Measurements from ENCODE around the gene TRIM39. TPM values are rescaled to one million over a fixed set of nuclear protein-coding genes. Genes with fewer than 3 reads are reported as not detected.

The TRIM39 gene
- total and polyA plus RNA-seq, 2 donors (not counting 1 experiment from before 2014, with no cell fraction given) = 18.1 to 31.4 TPM

GRCh38 chr6:30317913-30318589, 8.7 kb upstream of the TRIM39 start:
- no peaks in the 10 kb centered on the region for H3K9me3 ChIP-seq (ENCODE audit: control extremely low read depth in 1 of 3, control insufficient read depth in 2 of 3, insufficient read depth in 1 of 3, low read length in 2 of 3)
- no peak overlapping the region for H3K9ac ChIP-seq (ENCODE audit: low read length)
- H3K27me3 ChIP-seq (replicated peaks in 1 of 4; ENCODE audit: control extremely low read depth in 1 of 4, control insufficient read depth in 3 of 4, insufficient read depth in 4 of 4, low read length in 3 of 4) = no peaks in the 10 kb centered on the region
- H2AFZ ChIP-seq (ENCODE audit: insufficient read depth, low read depth, low read length, poor library complexity, severe bottlenecking) = no peak overlapping the region
- H3K36me3 ChIP-seq (replicated peaks in 1 of 2; ENCODE audit: control extremely low read depth in 1 of 2, control insufficient read depth in 1 of 2, extremely low read depth in 1 of 2, insufficient read depth in 2 of 2, low read length in 1 of 2) = peaks cover 0 to 23% of the 10 kb centered on the region in 2 experiments
- Mint-ChIP-seq H3K27me3 (no peaks in the 10 kb centered on the region), H3K27ac (no peak overlapping the region), H3K4me3 (no peak overlapping the region), H3K4me1 (peaks cover 46% of the 10 kb centered on the region), H3K9me3 (ENCODE audit: insufficient read depth) (no peaks in the 10 kb centered on the region)
- H3K27ac ChIP-seq (ENCODE audit: low read length in 2 of 2) = no peak overlapping the region
- peaks cover 100% of the 10 kb centered on the region for H3K79me2 ChIP-seq (ENCODE audit: control insufficient read depth, insufficient read depth, low read length)
- H4K20me1 ChIP-seq (ENCODE audit: control insufficient read depth, insufficient read depth, low read length, poor library complexity, severe bottlenecking) = peaks cover 88% of the 10 kb centered on the region
- POLR2A ChIA-PET = interaction anchor here (0.6 kb wide), 1 partner anchor 50 kb away, joined by 3 read pairs; no protein-coding TSS in a partner anchor
- no peak for ATAC-seq (ENCODE audit: low read depth)
- peaks cover 10 to 16% of the 10 kb centered on the region in 2 donors for H3K4me1 ChIP-seq (ENCODE audit: control insufficient read depth in 2 of 2, insufficient read depth in 2 of 2, low read length in 2 of 2)
- no peak overlapping the region for H3K4me3 ChIP-seq (ENCODE audit: control extremely low read depth in 1 of 5, extremely low read depth in 1 of 5, insufficient read depth in 1 of 5, low read depth in 2 of 5, low read length in 4 of 5)
- H3K4me2 ChIP-seq (replicated peaks; ENCODE audit: low read depth, low read length, poor library complexity, severe bottlenecking) = no peak overlapping the region
- TF ChIP-seq CTCF (IDR thresholded peaks at IDR 0.05) (no peak), EZH2 (IDR thresholded peaks at IDR 0.05; ENCODE audit: borderline replicate concordance, insufficient read depth, low read depth, low read length, poor library complexity, severe bottlenecking) (no peak)
- 78% methylated on average over 2 of the region's 6 CpGs for WGBS (ENCODE audit: insufficient coverage)
- DNase-seq = no peak
- intact Hi-C loops (cut with micrococcal nuclease) = no loop called here
- CTCF ChIA-PET = interaction anchor here (1.6 kb wide), 1 partner anchor 8 kb away, joined by 4 read pairs; no protein-coding TSS in a partner anchor

GRCh38 chr6:30319146-30319835, 7.4 kb upstream of the TRIM39 start:
- Mint-ChIP-seq H3K4me3 (no peak overlapping the region), H3K27me3 (no peaks in the 10 kb centered on the region), H3K4me1 (peaks cover 52% of the 10 kb centered on the region), H3K9me3 (ENCODE audit: insufficient read depth) (no peaks in the 10 kb centered on the region), H3K27ac (no peak overlapping the region)
- Histone ChIP-seq H3K27me3 (replicated peaks in 1 of 4; ENCODE audit: control extremely low read depth in 1 of 4, control insufficient read depth in 3 of 4, insufficient read depth in 4 of 4, low read length in 3 of 4) (no peaks in the 10 kb centered on the region), H3K9ac (ENCODE audit: low read length) (no peak overlapping the region), H2AFZ (ENCODE audit: insufficient read depth, low read depth, low read length, poor library complexity, severe bottlenecking) (no peak overlapping the region), H4K20me1 (ENCODE audit: control insufficient read depth, insufficient read depth, low read length, poor library complexity, severe bottlenecking) (peaks cover 81% of the 10 kb centered on the region), H3K79me2 (ENCODE audit: control insufficient read depth, insufficient read depth, low read length) (peaks cover 100% of the 10 kb centered on the region), H3K4me3 (ENCODE audit: control extremely low read depth in 1 of 5, extremely low read depth in 1 of 5, insufficient read depth in 1 of 5, low read depth in 2 of 5, low read length in 4 of 5) (no peak overlapping the region), H3K4me1 (ENCODE audit: control insufficient read depth in 2 of 2, insufficient read depth in 2 of 2, low read length in 2 of 2) (peaks cover 12 to 16% of the 10 kb centered on the region in 2 donors), H3K9me3 (ENCODE audit: control extremely low read depth in 1 of 3, control insufficient read depth in 2 of 3, insufficient read depth in 1 of 3, low read length in 2 of 3) (no peaks in the 10 kb centered on the region), H3K4me2 (replicated peaks; ENCODE audit: low read depth, low read length, poor library complexity, severe bottlenecking) (no peak overlapping the region), H3K36me3 (replicated peaks in 1 of 2; ENCODE audit: control extremely low read depth in 1 of 2, control insufficient read depth in 1 of 2, extremely low read depth in 1 of 2, insufficient read depth in 2 of 2, low read length in 1 of 2) (peaks cover 0 to 17% of the 10 kb centered on the region in 2 experiments), H3K27ac (ENCODE audit: low read length in 2 of 2) (no peak overlapping the region)
- no peak for TF ChIP-seq EZH2 (IDR thresholded peaks at IDR 0.05; ENCODE audit: borderline replicate concordance, insufficient read depth, low read depth, low read length, poor library complexity, severe bottlenecking)
- TF ChIP-seq CTCF (IDR thresholded peaks at IDR 0.05) = no peak
- DNase-seq (no peak), ATAC-seq (ENCODE audit: low read depth) (no peak)
- ChIA-PET POLR2A (no interaction called here), CTCF (no interaction called here)
- intact Hi-C loops (cut with micrococcal nuclease) = no loop called here
- no CpG with 5 or more reads among the region's 1 CpG for WGBS (ENCODE audit: insufficient coverage)
